Suprapubic skin (tissue), 4 donors: ENCODE measurements around the gene GTF3C5.

Experiments
- CTCF ChIP-seq, 2 donors: fragments of 200-600 bp in 1 of 2; fragments of 450-650 bp in 1 of 2; sonication (generic) in 1 of 2; IDR thresholded peaks; one replicate each; pipeline ENCODE4 v1.5.1; 2016 to 2019; ENCODE audit warnings: antibody characterized with exemption in 2 of 2, mild to moderate bottlenecking in 1 of 2, moderate library complexity in 1 of 2
- EP300 ChIP-seq: sonication (generic); formaldehyde crosslinking; IDR thresholded peaks from one replicate; pipeline ENCODE4 v1.6.1; 2017; ENCODE audit warnings: antibody characterized with exemption
- POLR2AphosphoS5 ChIP-seq, 3 donors: sonication (generic); formaldehyde crosslinking; IDR thresholded peaks; one replicate each; pipeline ENCODE4 v1.6.1; 2017; ENCODE audit warnings: antibody characterized with exemption in 3 of 3

GRCh38 chr9:132989414-132989996 is 41.3 kb upstream of the GTF3C5 start:
- no peak for TF ChIP-seq POLR2AphosphoS5 (IDR thresholded peaks at IDR 0.05)
- no peak for TF ChIP-seq EP300
- TF ChIP-seq CTCF (IDR thresholded peaks at IDR 0.05) = no peak
